GM23338 (cell line): Measurements from ENCODE around the gene PXMP2. TPM values are rescaled to one million over a fixed set of nuclear protein-coding genes. Genes with fewer than 3 reads are reported as not detected.

Experiments used
- ATAC-seq: fragments of 200-7000 bp; cut with Tn5 transposase; 3 replicates; pipeline ENCODE4 v1.9.1; 2020
- DNase-seq: peaks from one replicate; pipeline ENCODE4 v3.0.0-alpha.2; 2015; ENCODE audit warnings: low spot score
- H2AFZ ChIP-seq: fragments of 200-600 bp; sonication (generic); 2 replicates; pipeline ENCODE4 v1.8.0; 2016; ENCODE audit warnings: antibody characterized with exemption, mild to moderate bottlenecking, moderate library complexity
- H3F3A ChIP-seq: fragments of 200-600 bp; sonication (generic); replicated peaks from 2 replicates; pipeline ENCODE4 v1.8.0; 2017; ENCODE audit warnings: antibody characterized with exemption, mixed run types, low read depth
- H3K27ac ChIP-seq: fragments of 200-600 bp; sonication (generic); 2 replicates; pipeline ENCODE4 v1.6.1; 2016; ENCODE audit warnings: low read depth
- H3K27me3 ChIP-seq: fragments of 200-600 bp; sonication (generic); 2 replicates; pipeline ENCODE4 v1.8.0; 2016; ENCODE audit warnings: mild to moderate bottlenecking, mixed run types, moderate library complexity; ENCODE audit not compliant: insufficient read depth
- H3K36me3 ChIP-seq: fragments of 200-600 bp; sonication (generic); 2 replicates; pipeline ENCODE4 v1.8.0; 2016; ENCODE audit warnings: mild to moderate bottlenecking; ENCODE audit not compliant: insufficient read depth
- H3K4me1 ChIP-seq: fragments of 200-600 bp; sonication (generic); 2 replicates; pipeline ENCODE4 v1.8.0; 2016; ENCODE audit warnings: mild to moderate bottlenecking, moderate library complexity; ENCODE audit not compliant: insufficient read depth
- H3K4me2 ChIP-seq: fragments of 200-600 bp; sonication (generic); 2 replicates; pipeline ENCODE4 v1.7.1; 2017; ENCODE audit warnings: mixed run types
- H3K4me3 ChIP-seq: fragments of 200-600 bp; sonication (generic); 2 replicates; pipeline ENCODE4 v1.6.1; 2016; ENCODE audit warnings: mixed run types
- H3K79me2 ChIP-seq: fragments of 200-600 bp; sonication (generic); replicated peaks from 2 replicates; pipeline ENCODE4 v1.8.0; 2017; ENCODE audit warnings: mild to moderate bottlenecking; ENCODE audit not compliant: insufficient read depth
- H3K9me2 ChIP-seq: fragments of 200-600 bp; sonication (generic); 2 replicates; pipeline ENCODE4 v1.8.0; 2017; ENCODE audit not compliant: insufficient read depth
- H4K20me1 ChIP-seq: fragments of 200-600 bp; sonication (generic); replicated peaks from 2 replicates; pipeline ENCODE4 v1.8.0; 2017; ENCODE audit warnings: mild to moderate bottlenecking; ENCODE audit not compliant: insufficient read depth
- H3K27ac Mint-ChIP-seq: 2 replicates; pipeline ENCODE4 v1.8.0; 2020; ENCODE audit warnings: inconsistent platforms, mild to moderate bottlenecking, moderate library complexity, mixed read lengths
- H3K27me3 Mint-ChIP-seq: 3 replicates; pipeline ENCODE4 v1.8.0; 2022; ENCODE audit warnings: low read depth, mild to moderate bottlenecking, moderate library complexity, mixed read lengths, inconsistent platforms; ENCODE audit not compliant: insufficient read depth, poor library complexity
- H3K36me3 Mint-ChIP-seq: 3 replicates; pipeline ENCODE4 v1.8.0; 2021; ENCODE audit warnings: low read depth, mild to moderate bottlenecking, inconsistent platforms, moderate library complexity, mixed read lengths
- H3K4me1 Mint-ChIP-seq: 3 replicates; pipeline ENCODE4 v1.8.0; 2020; ENCODE audit warnings: mild to moderate bottlenecking, inconsistent platforms, mixed read lengths
- H3K4me3 Mint-ChIP-seq: 3 replicates; pipeline ENCODE4 v1.8.0; 2021; ENCODE audit warnings: moderate library complexity, mild to moderate bottlenecking, inconsistent platforms, mixed read lengths
- H3K9me3 Mint-ChIP-seq: 3 replicates; pipeline ENCODE4 v1.8.0; 2020; ENCODE audit warnings: moderate library complexity, mild to moderate bottlenecking, inconsistent platforms, mixed read lengths
- ETS1 ChIP-seq: IDR thresholded peaks from 2 replicates; pipeline ENCODE4 v1.6.1; 2016; ENCODE audit warnings: antibody characterized with exemption
- EZH2 ChIP-seq: fragments of 200-600 bp; sonication (generic); IDR thresholded peaks from one replicate; pipeline ENCODE4 v1.8.0; 2017; ENCODE audit warnings: antibody characterized with exemption, mild to moderate bottlenecking, low read depth; ENCODE audit not compliant: unreplicated experiment
- EZH2phosphoT487 ChIP-seq: fragments of 200-600 bp; sonication (generic); IDR thresholded peaks from one replicate; pipeline ENCODE4 v1.8.1; 2018; ENCODE audit warnings: antibody characterized with exemption; ENCODE audit not compliant: unreplicated experiment
- JUNB ChIP-seq: IDR thresholded peaks from one replicate; pipeline ENCODE4 v1.6.1; 2016; ENCODE audit warnings: antibody characterized with exemption; ENCODE audit not compliant: unreplicated experiment
- NANOG ChIP-seq: IDR thresholded peaks from 2 replicates; pipeline ENCODE4 v1.6.1; 2016; ENCODE audit warnings: antibody characterized with exemption, borderline replicate concordance
- POLR2AphosphoS5 ChIP-seq: IDR thresholded peaks from 2 replicates; pipeline ENCODE4 v1.6.1; 2016; ENCODE audit warnings: antibody characterized with exemption, low read depth
- REST ChIP-seq: IDR thresholded peaks from one replicate; pipeline ENCODE4 v1.6.1; 2018; ENCODE audit warnings: antibody characterized with exemption; ENCODE audit not compliant: unreplicated experiment
- ZNF114 ChIP-seq: fragments of 250-450 bp; sonication (Bioruptor Pico); IDR thresholded peaks from 2 replicates; pipeline ENCODE4 v1.5.0; 2020; ENCODE audit warnings: mild to moderate bottlenecking, moderate library complexity
- ZNF462 ChIP-seq: fragments of 250-450 bp; sonication (Bioruptor Pico); IDR thresholded peaks from 2 replicates; pipeline ENCODE4 v1.5.0; 2020; ENCODE audit warnings: mild to moderate bottlenecking, moderate library complexity
- polyA plus RNA-seq: library from polyadenylated mRNA; unstranded; fragments of >200 nt; fragmentation: Nextera tagmentation; extraction: Ambion mirVana; gene quantifications from 2 replicates; pipeline ENCODE4 v1.2.1, GENCODE V29; 2016
- total RNA-seq: library from RNA; depleted of rRNA; stranded (reverse); fragments of >200 nt; shearing (Covaris generic); gene quantifications from 2 replicates; pipeline ENCODE4 v1.2.3, GENCODE V29; 2014

Gene PXMP2
- total and polyA plus RNA-seq, 2 experiments from 2014 or later: 17.3 to 19.7 TPM

GRCh38 chr12:132736378-132736777 lies 49.0 kb downstream of the PXMP2 start:
- Histone ChIP-seq H3K27me3 (no peaks in the 10 kb centered on the region), H2AFZ (no peak overlapping the region), H4K20me1 (peaks cover 5% of the 10 kb centered on the region), H3K36me3 (peaks cover 30% of the 10 kb centered on the region), H3K79me2 (no peaks in the 10 kb centered on the region), H3K9me2 (no peaks in the 10 kb centered on the region), H3F3A (no peaks in the 10 kb centered on the region), H3K4me2 (no peak overlapping the region), H3K4me3 (no peak overlapping the region), H3K27ac (no peak overlapping the region), H3K4me1 (no peaks in the 10 kb centered on the region)
- Mint-ChIP-seq H3K4me1 (no peaks in the 10 kb centered on the region; the same call in 2 of the 3 replicates), H3K4me3 (no peak overlapping the region), H3K27me3 (peaks cover 13% of the 10 kb centered on the region), H3K36me3 (peaks cover 93% of the 10 kb centered on the region), H3K9me3 (no peaks in the 10 kb centered on the region; the same call in 2 of the 3 replicates), H3K27ac (no peak overlapping the region)
- DNase-seq (no peak), ATAC-seq (no peak)
- TF ChIP-seq ZNF114 (CRISPR knock-in tag) (no peak), REST (no peak), ETS1 (no peak), EZH2 (no peak), NANOG (no peak)

- peaks cover 36% of the 10 kb centered on the region for H3K36me3 ChIP-seq
- peaks cover under 1% of the 10 kb centered on the region; the same call in 1 of the 2 replicates for H3K79me2 ChIP-seq
- no peaks in the 10 kb centered on the region; the same call in 2 of the 3 replicates for H3K9me3 Mint-ChIP-seq
- H3K4me1 ChIP-seq: no peaks in the 10 kb centered on the region
- no peak overlapping the region; the same call in 2 of the 3 replicates for H3K4me3 Mint-ChIP-seq
- H3K27ac Mint-ChIP-seq: 0 out of 2 replicates have a peak overlapping the region, but pooled peaks have one; percentile 32
- H3K27me3 ChIP-seq: no peaks in the 10 kb centered on the region
- no peak overlapping the region for H3K27ac ChIP-seq
- H3F3A ChIP-seq: no peaks in the 10 kb centered on the region
- no peak for DNase-seq
- no peak overlapping the region for H3K4me2 ChIP-seq
- H3K36me3 Mint-ChIP-seq: peaks cover 93% of the 10 kb centered on the region
- H3K9me2 ChIP-seq: no peaks in the 10 kb centered on the region
- no peak overlapping the region for H2AFZ ChIP-seq
- no peak overlapping the region for H3K4me3 ChIP-seq
- peaks cover 10% of the 10 kb centered on the region for H4K20me1 ChIP-seq
- H3K4me1 Mint-ChIP-seq: no peaks in the 10 kb centered on the region; the same call in 2 of the 3 replicates
- ATAC-seq: no peak
- peaks cover 13% of the 10 kb centered on the region for H3K27me3 Mint-ChIP-seq
- TF ChIP-seq EZH2phosphoT487 (no peak), ETS1 (no peak), POLR2AphosphoS5 (no peak), EZH2 (no peak), ZNF462 (CRISPR knock-in tag) (no peak), JUNB (no peak), NANOG (no peak)
These were observed 49.5 kb downstream of the PXMP2 start for GRCh38 chr12:132736913-132737312.
